Stimulated activated CD8-positive, alpha-beta memory T cell treated with anti-CD3 and anti-CD28 coated beads, Interleukin-4, amount 100 ng/mL, for 1 hour (primary cell): ENCODE data around the gene SNX18.
"Not testable (repeated sequence)": the region's sequence is repeated elsewhere in the genome, so short reads cannot be mapped to it uniquely, and the experiment has no call there.

ENCODE experiments used
- DNase-seq, 2 donors: peaks; one replicate each; pipeline ENCODE4 v3.0.0-alpha.2; 2020; ENCODE audit warnings: low read depth in 2 of 2, low spot score in 1 of 2

The SNX18 gene, protein sequence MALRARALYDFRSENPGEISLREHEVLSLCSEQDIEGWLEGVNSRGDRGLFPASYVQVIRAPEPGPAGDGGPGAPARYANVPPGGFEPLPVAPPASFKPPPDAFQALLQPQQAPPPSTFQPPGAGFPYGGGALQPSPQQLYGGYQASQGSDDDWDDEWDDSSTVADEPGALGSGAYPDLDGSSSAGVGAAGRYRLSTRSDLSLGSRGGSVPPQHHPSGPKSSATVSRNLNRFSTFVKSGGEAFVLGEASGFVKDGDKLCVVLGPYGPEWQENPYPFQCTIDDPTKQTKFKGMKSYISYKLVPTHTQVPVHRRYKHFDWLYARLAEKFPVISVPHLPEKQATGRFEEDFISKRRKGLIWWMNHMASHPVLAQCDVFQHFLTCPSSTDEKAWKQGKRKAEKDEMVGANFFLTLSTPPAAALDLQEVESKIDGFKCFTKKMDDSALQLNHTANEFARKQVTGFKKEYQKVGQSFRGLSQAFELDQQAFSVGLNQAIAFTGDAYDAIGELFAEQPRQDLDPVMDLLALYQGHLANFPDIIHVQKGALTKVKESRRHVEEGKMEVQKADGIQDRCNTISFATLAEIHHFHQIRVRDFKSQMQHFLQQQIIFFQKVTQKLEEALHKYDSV

DNA sequence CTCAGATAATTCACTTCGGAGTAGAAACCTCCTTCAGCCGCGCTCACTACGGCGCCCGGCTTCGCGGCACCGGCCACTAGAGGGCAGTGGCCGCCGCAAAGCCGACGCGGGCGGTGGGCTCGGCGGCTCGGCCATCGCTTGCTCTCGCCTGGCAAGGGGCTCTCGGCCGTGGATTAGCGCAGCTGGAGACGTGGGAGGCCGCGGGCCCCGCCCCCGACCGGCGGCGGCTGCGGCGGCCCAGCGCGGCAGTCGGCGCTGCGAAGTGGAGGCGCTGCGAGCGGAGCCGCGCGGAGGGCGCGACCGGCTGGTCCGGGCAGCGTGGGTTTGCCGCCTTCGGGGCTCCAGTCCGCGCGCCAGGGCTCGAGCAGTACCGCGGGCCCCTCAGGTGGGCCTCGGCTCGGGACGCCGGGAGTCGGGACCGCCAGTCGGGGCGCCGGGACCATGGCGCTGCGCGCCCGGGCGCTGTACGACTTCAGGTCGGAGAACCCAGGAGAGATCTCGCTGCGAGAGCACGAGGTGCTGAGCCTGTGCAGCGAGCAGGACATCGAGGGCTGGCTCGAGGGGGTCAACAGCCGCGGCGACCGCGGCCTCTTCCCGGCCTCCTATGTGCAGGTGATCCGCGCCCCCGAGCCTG lies at the start of gene SNX18:
Gene SNX18, plus strand, starts transcription at position 248 of the 634 bp plus-strand sequence. Its CDS starts 194 bp downstream, at position 442.
- DNase-seq: peak; percentile 75 to 86

DNA sequence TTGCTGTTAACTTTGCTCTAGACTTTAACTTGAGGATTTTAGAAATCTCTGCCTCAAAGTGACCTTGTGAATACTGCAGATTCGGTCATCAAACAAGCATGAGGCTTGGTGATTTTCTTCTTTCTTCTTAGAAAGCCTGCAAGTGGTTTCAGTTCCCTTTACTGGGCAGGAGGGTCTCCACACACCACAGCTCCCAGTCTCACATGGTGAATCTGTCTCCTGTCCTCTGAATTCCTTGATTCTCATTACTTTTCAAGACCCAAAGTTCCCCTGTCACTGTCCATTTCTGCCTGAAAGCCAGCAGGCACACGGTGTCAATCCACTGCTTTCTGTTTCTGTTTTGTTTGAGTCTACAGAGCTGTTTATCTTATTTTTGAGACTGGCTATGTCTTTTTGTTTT lies 47.9 kb upstream of the SNX18 start:
- DNase-seq: no peak

DNA sequence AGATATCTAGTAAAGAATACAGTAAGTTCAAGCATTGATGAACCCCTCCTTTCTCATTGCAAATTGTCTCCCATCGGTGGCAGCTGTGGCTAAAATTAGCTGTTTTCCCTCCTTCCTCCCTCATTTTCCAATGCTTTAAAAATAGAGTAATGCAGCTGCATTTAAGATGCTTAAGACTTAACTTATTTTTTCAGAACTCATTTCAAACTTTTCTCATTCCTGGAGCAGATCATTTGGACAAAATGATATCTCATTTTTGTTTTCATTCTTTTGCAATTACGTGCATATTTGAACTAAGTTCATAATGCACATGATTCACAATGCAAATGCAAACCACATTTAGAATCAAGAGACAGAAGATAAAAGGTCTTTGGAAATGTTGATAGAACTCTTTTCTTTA lies 47.4 kb upstream of the SNX18 start:
- DNase-seq: no peak

DNA sequence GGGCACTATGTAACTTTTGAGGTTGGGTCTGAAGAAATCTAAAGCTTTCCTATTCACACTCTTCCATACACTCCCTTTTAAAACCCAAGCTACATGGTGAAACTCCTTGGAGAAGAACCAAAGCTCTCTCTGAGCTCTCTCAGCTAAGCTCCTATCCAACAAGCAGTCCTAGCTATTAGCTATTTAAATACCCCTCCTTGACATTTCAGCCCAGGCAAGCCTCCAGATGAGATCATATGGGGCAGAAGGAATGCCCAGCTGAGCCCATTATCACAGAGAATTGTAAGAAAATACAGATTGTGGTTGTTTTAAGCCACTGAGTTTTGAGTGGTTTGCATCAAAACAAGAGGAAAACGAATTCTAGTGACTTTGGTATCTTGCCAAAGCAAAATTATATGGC lies 46.9 kb upstream of the SNX18 start:
- no peak for DNase-seq

DNA sequence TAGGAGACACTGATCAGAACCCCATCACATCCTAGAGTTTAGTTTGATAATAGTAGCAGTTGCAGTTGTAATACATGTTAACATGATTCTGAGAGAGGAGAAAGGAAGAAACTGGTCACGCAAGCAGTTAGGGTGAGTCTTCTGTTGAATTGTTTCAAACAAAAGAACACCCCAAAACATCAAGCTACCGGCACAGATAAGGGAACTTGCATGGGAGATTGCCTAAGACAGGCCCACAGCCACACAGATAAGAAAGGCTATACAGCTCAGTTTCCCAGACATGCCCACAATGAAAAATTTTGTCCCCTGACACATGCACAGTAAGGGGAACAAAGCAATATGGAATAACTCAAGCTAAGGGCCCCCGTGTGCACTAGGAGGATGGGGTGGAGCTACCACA lies 46.2 kb upstream of the SNX18 start:
- DNase-seq: no peak

DNA sequence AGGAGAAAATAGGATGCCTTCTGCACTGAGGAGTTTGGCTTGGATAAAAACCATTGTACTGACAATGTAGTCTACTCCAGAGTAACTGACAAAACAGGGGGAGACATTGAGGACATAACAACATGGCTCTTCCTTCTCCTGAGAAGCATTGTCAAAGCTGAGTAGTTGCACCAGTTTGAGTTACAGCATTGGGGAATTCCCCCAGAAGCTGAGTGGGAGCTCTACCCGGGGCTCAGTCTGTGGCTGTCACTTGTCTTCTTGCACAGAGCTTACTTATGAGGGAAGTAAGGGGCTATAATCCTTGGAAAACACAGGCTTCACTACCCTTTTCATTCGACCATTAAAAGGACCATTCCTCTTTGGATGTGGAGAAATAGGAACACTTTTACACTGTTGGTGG lies 40.9 kb upstream of the SNX18 start:
- no peak for DNase-seq

DNA sequence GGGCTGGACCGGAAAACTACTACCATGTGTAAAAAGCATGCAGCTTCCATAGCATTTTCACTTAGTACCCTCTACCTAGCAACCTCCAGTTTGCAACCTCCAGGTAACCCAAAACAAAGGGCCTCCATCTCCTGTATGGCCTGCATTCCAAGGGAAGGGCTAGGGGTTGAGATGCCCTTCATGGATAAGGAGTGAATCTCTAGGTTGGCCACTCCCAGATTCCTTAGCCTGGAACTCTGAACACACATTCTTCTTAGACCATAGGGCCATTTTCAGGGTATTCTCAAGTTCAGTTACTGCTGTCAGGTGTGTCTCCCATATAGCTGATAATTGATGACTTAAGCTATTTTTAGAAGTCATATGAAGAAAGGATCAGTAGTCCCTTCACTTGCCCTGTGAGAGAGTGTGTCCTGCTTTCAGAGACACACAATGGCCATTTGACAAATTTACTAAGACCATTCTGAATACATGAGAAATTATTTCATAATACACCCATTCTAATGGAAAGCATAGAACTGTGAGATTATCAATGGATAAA lies 39.5 kb upstream of the SNX18 start:
- DNase-seq: no peak

DNA sequence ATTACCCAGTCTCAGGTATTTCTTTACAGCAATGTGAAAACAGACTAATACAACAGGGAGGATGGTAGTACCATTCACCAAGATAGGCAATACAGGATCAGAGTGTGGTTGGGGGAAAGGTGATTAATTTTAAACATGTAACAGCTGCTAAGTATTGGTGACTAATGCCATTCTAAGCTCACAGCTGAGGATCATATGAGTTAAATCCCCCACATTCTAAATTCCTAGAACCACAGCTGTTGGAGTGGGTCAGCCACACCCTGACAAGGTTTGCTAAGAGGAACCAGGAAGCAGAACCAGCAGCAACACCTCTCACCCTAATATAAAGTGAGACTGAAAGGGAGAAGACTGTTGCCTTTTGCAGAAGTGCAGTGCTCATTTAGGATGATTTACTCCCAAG lies 37.3 kb upstream of the SNX18 start:
- DNase-seq: no peak

DNA sequence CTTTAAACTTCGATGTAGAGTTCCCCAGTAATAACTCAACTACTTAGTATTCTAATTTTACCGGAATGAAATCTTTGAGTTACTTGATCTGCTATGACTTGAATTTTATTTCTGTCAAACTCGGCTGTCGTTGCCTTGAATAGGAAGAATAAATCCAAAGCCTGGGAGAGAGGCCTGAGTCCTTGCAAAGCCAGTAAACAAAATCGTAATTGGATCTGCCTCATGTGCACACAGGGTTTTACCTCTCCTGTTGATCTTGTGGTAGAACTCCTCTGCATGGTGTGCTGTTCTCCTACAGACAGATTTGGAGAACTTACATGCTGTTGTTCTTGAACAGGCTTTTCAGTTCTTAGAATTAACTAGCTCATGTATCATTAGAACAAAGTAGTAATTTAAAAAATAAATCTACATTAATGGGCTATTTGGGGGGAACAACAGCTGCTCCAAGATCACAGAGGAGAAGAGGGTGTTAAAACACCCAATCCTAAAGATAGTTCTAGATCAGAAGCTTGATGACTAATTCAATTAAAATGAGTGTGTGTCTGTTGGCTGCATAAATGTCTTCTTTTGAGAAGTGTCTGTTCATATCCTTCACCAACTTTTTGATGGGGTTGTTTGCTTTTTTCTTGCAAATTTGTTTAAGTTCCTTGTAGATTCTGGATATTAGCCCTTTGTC lies 33.2 kb upstream of the SNX18 start:
- DNase-seq: no peak

DNA sequence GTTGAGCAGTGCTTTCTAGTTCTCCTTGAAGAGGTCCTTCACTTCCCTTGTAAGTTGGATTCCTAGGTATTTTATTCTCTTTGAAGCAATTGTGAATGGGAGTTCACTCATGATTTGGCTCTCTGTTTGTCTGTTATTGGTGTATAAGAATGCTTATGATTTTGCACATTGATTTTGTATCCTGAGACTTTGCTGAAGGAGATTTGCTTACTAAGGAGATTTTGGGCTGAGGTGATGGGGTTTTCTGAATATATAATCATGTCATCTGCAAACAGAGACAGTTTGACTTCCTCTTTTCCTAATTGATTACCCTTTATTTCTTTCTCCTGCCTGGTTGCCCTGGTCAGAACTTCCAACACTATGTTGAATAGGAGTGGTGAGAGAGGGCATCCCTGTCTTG lies 31.9 kb upstream of the SNX18 start:
- not testable (repeated sequence) for DNase-seq

DNA sequence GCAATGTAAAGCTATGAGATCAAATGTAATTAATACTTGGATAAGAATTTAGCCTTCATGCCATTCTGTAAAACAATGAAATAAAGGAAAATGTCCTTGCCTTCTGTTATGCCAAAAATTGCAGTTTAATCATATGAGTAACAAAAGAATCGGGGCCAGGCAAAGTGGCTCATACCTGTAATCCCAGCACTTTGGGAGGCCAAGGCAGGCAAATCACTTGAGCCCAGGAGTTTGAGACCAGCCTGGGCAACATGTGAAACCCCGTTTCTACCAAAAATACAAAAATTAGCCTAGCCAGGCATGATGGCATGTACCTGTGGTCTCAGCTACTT lies 27.9 kb upstream of the SNX18 start:
- not testable (repeated sequence) for DNase-seq

DNA sequence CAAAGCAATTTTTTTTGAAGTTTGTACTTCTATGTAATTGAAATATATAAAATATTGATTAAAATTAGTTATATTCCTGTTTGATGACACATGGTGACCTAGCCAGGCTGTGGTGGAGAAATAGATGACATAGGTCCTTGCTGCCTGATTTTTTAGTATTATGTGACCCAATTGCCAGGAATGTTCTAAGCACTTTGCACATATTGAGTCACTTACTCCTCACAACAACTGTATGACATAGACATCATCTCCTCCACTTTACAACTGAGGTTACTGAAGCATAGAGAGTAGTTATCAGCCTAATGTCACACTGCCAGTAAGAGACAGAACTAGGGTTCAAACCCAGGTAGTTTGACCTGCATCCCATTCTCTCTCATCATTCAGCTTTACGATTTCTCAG lies 26.2 kb upstream of the SNX18 start:
- no peak for DNase-seq

DNA sequence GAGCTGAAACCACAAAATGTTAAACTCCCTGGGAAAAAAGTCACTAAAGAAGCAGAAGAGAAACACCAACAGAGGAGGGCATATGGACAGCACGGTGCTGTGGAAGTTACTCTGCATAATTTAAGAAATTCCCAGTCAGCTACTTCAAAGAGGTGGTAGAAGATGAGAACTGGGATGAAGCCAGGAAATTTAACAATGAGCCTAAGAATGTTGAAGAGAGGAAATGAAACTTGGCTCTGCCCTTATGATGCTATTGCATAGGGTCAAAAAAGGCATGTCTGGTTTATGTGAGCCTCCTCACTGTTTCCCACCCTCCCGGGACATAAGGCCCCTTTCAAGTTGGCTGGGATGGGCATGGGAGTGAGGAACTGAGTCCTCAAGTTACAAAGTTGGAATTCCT lies 25.4 kb upstream of the SNX18 start:
- no peak for DNase-seq

DNA sequence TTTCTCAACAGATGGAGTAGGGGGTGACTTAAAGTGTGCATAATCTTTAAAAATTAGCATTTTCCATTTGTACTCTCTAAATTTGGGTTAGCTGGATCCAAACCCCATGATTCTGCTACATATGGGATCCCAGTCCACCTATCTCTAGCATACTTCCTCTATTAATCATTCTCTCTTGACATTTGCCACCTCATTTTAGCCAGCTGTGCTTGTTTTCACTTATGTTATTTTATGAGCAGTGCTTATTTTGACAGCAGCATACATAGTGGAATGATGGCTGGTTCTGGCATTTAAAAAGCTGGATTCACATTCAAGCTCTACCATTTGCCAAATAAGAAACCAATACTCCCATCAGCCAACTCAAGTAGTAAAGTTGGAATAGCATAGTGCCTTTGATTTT lies 22.5 kb upstream of the SNX18 start:
- no peak for DNase-seq

DNA sequence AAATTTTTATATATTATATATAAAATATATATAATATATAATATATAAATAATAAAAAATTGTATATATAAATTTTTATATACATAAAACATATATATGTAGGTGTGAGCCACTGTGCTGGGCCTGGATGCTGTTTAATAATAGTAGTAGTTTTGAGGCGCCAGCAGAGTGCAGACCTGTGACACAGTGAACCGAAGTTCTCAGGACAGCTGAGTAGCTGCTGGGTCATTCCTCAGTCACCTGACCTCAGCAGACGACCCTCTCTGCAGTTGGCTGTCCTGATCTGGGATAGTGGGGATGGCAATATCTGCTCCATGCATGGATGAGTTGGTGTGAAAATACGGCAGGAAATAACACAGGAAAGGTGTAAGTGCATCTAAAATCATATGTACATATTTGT lies 3.3 kb upstream of the SNX18 start:
- DNase-seq: no peak

DNA sequence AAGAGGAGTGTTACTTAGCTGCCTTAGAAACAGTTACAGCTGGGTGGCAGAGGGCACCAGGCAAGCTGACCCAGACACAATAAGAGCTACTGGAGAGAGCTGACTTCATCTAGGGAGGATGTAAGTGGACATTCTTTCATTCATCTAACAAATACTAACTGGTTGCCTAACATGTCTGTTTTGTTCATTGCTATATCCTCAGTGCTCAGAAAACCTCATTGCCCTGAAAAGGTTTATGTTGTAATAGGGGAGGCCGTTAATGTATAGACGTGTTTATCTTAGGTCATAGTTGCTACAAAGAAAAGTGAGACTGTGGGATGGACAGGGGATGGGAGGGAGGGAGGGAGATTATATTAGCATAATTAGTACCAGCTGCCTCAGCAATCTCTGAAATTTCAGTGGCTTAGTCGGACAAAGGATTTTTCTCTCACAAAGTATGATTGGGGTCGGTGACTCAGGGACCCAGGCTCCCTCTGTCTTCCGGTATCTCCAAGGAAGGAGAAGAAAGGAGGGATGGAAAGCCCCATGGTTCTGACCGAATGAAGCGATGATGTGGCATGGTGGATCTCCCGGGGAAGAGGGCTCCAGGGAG lies 2.6 kb upstream of the SNX18 start:
- DNase-seq: no peak

DNA sequence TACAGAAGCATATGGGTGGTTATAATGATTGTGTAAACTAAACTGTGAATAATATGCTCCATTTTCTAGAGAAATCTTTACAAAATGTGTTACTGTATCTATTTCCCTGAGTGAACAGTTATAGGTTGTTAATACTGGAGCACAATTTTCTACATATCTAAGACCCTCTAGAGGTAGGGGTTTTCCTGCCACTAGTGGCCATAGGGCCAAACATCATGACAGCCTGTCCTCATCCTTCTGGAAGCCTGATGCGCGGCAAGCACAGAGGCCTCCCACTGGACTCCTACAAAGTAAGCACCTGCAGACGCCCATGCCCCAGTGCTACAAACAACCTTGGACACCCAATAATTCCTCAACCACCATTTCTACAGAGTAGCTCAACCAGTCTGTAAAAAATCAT lies 1.9 kb upstream of the SNX18 start:
- DNase-seq: no peak

DNA sequence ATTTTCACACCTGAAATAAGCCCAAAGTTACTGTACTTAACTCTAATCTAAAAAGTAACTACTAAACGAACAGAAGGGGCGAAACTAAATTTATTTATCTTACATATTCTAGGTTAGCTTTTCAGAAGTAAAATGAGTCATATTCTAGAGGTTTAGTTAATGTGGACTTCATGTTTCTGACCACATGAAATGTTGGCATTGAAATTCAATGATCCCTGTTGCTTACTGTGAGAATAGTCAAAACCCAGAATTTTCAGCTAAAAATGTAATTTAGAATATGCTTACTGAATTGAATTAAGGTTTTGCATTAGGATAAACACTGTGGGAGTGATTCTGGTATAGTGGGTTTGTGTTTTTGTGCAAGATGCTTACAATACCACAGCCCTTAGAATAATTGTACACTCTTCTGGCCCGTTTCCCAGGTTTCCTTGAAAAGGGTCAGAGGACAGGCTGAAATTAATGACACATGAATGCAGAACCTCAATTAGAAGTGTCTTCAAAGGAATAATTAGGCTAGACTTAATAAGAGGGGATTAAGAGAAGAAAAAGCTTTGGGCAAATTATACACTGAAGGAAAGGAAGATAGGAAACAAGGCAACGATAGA lies 1.4 kb upstream of the SNX18 start:
- no peak for DNase-seq

DNA sequence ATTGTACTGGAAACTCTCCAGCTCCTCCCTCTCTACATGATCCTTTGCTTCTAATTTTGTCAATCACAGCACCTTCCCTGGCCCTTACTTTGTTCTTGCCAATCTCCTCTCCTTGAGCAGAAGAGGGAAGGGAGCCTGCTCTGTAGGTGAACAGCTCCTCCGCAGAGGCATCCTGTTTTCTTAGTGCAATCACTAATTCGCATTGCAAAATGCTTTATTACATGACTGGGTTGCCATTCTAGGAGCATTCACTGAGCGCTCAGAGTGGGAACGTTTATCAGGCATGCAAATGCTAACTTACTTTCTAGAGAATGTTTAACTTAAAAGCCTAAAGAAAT lies 416 bp upstream of the SNX18 start:
- no peak for DNase-seq

DNA sequence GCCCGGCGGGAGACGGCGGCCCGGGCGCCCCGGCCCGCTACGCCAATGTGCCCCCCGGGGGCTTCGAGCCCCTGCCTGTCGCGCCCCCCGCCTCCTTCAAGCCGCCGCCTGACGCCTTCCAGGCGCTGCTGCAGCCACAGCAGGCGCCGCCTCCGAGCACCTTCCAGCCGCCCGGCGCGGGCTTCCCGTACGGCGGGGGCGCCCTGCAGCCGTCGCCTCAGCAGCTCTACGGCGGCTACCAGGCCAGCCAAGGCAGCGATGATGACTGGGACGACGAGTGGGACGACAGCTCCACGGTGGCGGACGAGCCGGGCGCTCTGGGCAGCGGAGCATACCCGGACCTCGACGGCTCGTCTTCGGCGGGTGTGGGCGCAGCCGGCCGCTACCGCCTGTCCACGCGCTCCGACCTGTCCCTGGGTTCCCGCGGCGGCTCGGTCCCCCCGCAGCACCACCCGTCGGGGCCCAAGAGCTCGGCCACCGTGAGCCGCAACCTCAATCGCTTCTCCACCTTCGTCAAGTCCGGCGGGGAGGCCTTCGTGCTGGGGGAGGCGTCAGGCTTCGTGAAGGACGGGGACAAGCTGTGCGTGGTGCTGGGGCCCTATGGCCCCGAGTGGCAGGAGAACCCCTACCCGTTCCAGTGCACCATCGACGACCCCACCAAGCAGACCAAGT lies 723 bp downstream of the SNX18 start:
- peak; percentile 24 to 25 for DNase-seq
